ENCODE measurements around the gene CEP72. TPM values are rescaled to one million over a fixed set of nuclear protein-coding genes. Genes with fewer than 3 reads are reported as not detected.

The CEP72 gene
- total and polyA plus RNA-seq, 4 donors = 1.3 to 5.9 (median 2.6) TPM

GRCh38 chr5:606061-606460 is 6.1 kb upstream of the CEP72 start:
- WGBS = 88% methylated on average over 8 of the region's 8 CpGs
- Histone ChIP-seq H3K27me3 (ENCODE audit: control insufficient read depth in 4 of 4, insufficient read depth in 4 of 4, low read length in 3 of 4) (peaks cover 0 to 6% (median 0%) of the 10 kb centered on the region in 4 donors), H3K27ac (ENCODE audit: low read depth in 1 of 2, low read length in 2 of 2) (no peak overlapping the region), H3K9me3 (ENCODE audit: control insufficient read depth in 4 of 4, low read length in 3 of 4) (no peaks in the 10 kb centered on the region), H3K36me3 (ENCODE audit: control insufficient read depth in 4 of 4, insufficient read depth in 3 of 4, low read depth in 1 of 4, low read length in 3 of 4) (no peaks in the 10 kb centered on the region), H3K9ac (ENCODE audit: low read depth in 1 of 2, low read length in 2 of 2) (no peak overlapping the region), H3K4me3 (ENCODE audit: low read depth in 1 of 3, low read length in 3 of 3) (no peak overlapping the region), H3K4me1 (ENCODE audit: control insufficient read depth in 4 of 4, insufficient read depth in 4 of 4, low read length in 3 of 4) (peaks cover 0 to under 1% (median under 1%) of the 10 kb centered on the region in 4 donors)
- TF ChIP-seq RXRA (IDR thresholded peaks at IDR 0.05) (no peak), HNF4G (IDR thresholded peaks at IDR 0.05) (no peak), MAX (IDR thresholded peaks at IDR 0.05) (no peak), GABPA (IDR thresholded peaks at IDR 0.05 in 1 of 2, conservative IDR thresholded peaks at IDR 0.05 in 1 of 2) (no peak), EGR1 (IDR thresholded peaks at IDR 0.05; ENCODE audit: low read depth in 2 of 2) (no peak), ATF3 (IDR thresholded peaks at IDR 0.05) (no peak), FOXA2 (IDR thresholded peaks at IDR 0.05) (no peak), FOXA1 (IDR thresholded peaks at IDR 0.05) (no peak), RAD21 (IDR thresholded peaks at IDR 0.05) (no peak), CTCF (IDR thresholded peaks at IDR 0.05; ENCODE audit: low read depth, low read length, missing input control) (no peak), ZBTB33 (IDR thresholded peaks at IDR 0.05) (no peak), YY1 (IDR thresholded peaks at IDR 0.05) (no peak)
- DNase-seq (ENCODE audit: low spot score) = no peak

DNA sequence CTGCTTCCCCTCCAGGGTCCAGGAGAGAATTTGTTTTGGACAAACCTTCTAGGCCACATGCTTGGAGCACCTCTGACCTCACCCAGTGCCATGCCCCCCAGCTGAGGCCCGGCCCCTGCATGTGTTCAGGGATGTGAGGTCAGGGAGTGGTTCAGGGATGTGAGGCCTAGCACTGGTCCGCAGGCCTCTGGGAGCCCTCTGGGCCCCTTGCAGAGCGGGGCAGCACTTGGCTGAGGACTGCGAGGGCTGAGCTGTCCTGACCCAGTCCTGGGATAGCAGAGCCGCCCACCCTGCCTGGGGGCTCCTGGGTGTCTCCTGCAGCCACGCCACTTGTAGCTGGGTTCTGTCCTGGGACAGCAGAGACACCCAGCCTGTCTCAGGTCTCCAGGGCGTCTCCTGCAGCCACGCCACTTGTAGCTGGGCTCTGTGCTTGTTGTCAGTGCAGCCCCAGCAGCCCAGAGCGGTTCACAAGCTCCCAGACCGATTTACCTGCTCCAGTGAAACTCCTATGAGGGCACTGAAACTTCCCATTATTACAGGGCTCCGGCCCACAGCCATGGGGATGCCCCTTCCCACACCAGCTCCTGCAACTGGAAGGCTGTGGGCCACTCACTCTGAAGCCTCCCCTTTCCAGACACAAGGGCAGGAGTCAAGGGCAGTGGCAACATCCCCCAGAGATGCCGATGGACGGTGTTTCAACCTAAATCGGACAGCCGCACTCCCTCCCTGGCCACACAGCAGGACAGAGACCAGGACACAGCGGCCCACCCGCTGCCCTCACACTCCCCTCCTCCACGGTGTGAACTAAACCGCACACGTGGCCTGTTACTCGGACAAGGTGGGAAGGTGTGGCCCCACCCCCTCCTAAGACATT is 5.4 kb upstream of the CEP72 start:
- peaks cover 0 to 6% (median 0%) of the 10 kb centered on the region in 4 donors for H3K27me3 ChIP-seq (ENCODE audit: control insufficient read depth in 4 of 4, insufficient read depth in 4 of 4, low read length in 3 of 4)
- no peak overlapping the region for H3K27ac ChIP-seq (ENCODE audit: low read depth in 1 of 2, low read length in 2 of 2)
- H3K9ac ChIP-seq (ENCODE audit: low read depth in 1 of 2, low read length in 2 of 2) = no peak overlapping the region
- 74% methylated on average over 21 of the region's 21 CpGs for WGBS
- no peak overlapping the region for H3K4me3 ChIP-seq (ENCODE audit: low read depth in 1 of 3, low read length in 3 of 3)
- DNase-seq (ENCODE audit: low spot score) = no peak
- peaks cover 0 to 7% (median 3%) of the 10 kb centered on the region in 4 donors for H3K4me1 ChIP-seq (ENCODE audit: control insufficient read depth in 4 of 4, insufficient read depth in 4 of 4, low read length in 3 of 4)
- no peaks in the 10 kb centered on the region for H3K9me3 ChIP-seq (ENCODE audit: control insufficient read depth in 4 of 4, low read length in 3 of 4)
- no peaks in the 10 kb centered on the region for H3K36me3 ChIP-seq (ENCODE audit: control insufficient read depth in 4 of 4, insufficient read depth in 3 of 4, low read depth in 1 of 4, low read length in 3 of 4)
- no peak for TF ChIP-seq NR2F2 (IDR thresholded peaks at IDR 0.05)
- TF ChIP-seq EGR1 (IDR thresholded peaks at IDR 0.05; ENCODE audit: low read depth in 2 of 2) = no peak
- no peak for TF ChIP-seq HNF4G (IDR thresholded peaks at IDR 0.05)
- TF ChIP-seq ZBTB33 (IDR thresholded peaks at IDR 0.05) = no peak
- TF ChIP-seq RXRA (IDR thresholded peaks at IDR 0.05) = no peak
- no peak for TF ChIP-seq FOXA2 (IDR thresholded peaks at IDR 0.05)
- TF ChIP-seq ATF3 (IDR thresholded peaks at IDR 0.05) = no peak
- TF ChIP-seq HNF4A (conservative IDR thresholded peaks at IDR 0.05) = no peak
- TF ChIP-seq JUND (IDR thresholded peaks at IDR 0.05) = no peak
- TF ChIP-seq YY1 (IDR thresholded peaks at IDR 0.05) = no peak
- TF ChIP-seq TAF1 (conservative IDR thresholded peaks at IDR 0.05) = no peak
- TF ChIP-seq CTCF (IDR thresholded peaks at IDR 0.05; ENCODE audit: low read depth, low read length, missing input control) = no peak
- no peak for TF ChIP-seq FOXA1 (IDR thresholded peaks at IDR 0.05)
- TF ChIP-seq RAD21 (IDR thresholded peaks at IDR 0.05) = no peak
- no peak for TF ChIP-seq SP1 (IDR thresholded peaks at IDR 0.05)
